GM19452 (cell line): ENCODE data around the gene CITED4.

Source experiments
- ATAC-seq: cut with Tn5 transposase; IDR thresholded peaks from one replicate; pipeline ENCODE4 v1.9.1; 2021; ENCODE audit not compliant: unreplicated experiment

CITED4 gene

GRCh38 chr1:40815420-40815819 is 46.7 kb downstream of the CITED4 start:
- ATAC-seq = no peak
